Head of caudate nucleus (tissue), 42 donors: ENCODE results near the gene UCKL1.
"Not testable (repeated sequence)": the region's sequence is repeated elsewhere in the genome, so short reads cannot be mapped to it uniquely, and the experiment has no call there.

ENCODE experiments used
- DNase-seq, 42 donors: peaks; one replicate each; pipeline versions ENCODE4 v3.0.0 to v3.0.0-alpha.2; 2020 to 2021; ENCODE audit warnings: mixed read lengths in 7 of 42
- intact Hi-C: fragments of 100-400 bp; cut with DNase I; formaldehyde crosslinking; loops from one replicate; pipeline ENCODE4 v1.15.0; 2022

The UCKL1 gene

GRCh38 chr20:63955827-63956663, at the start of gene UCKL1:
UCKL1 (minus strand) TSS chr20:63956416; CDS start chr20:63956372, 44 bp downstream.
- intact Hi-C loops = loop anchor here (5.0 kb wide), 1 partner anchor 106 kb away; the partner anchor contains the start of gene TCEA2
- peak; percentile 80 to 96 (median 91) for DNase-seq

GRCh38 chr20:64005394-64005793, 49.2 kb upstream of the UCKL1 start:
- intact Hi-C loops = no loop called here
- no peak for DNase-seq

- intact Hi-C loops = no loop called here
- DNase-seq = no peak
Observed at GRCh38 chr20:64003960-64004725, 47.9 kb upstream of the UCKL1 start.

GRCh38 chr20:64001607-64002011, 45.4 kb upstream of the UCKL1 start:
- intact Hi-C loops = no loop called here
- peak in 17 of 42 donors; percentile 8 to 48 (median 18) for DNase-seq

- intact Hi-C loops = no loop called here
- DNase-seq = no peak
Observed at GRCh38 chr20:64000906-64001305, 44.7 kb upstream of the UCKL1 start.

- DNase-seq = no peak
- intact Hi-C loops = no loop called here
Observed at GRCh38 chr20:63982937-63983336, 26.7 kb upstream of the UCKL1 start.

GRCh38 chr20:63980806-63981728, 24.9 kb upstream of the UCKL1 start, which contains the start of gene PRPF6:
PRPF6 (plus strand) TSS chr20:63981132; CDS start chr20:63981246, 114 bp downstream.
- intact Hi-C loops = no loop called here
- DNase-seq = peak; percentile 91 to 98 (median 96)

GRCh38 chr20:63980317-63980805, 24.1 kb upstream of the UCKL1 start:
- intact Hi-C loops = no loop called here
- DNase-seq = peak in 23 of 42 donors; percentile 33 to 78 (median 60)

GRCh38 chr20:63979557-63980316, 23.5 kb upstream of the UCKL1 start, which contains the start of gene SAMD10:
SAMD10 (minus strand) TSS chr20:63979642; CDS start chr20:63979467, 175 bp downstream.
- peak; percentile 51 to 93 (median 79) for DNase-seq
- intact Hi-C loops = no loop called here

- intact Hi-C loops = no loop called here
- no peak for DNase-seq
Observed at GRCh38 chr20:63979229-63979556, 23.0 kb upstream of the UCKL1 start.

GRCh38 chr20:63978319-63979228, 22.4 kb upstream of the UCKL1 start:
- intact Hi-C loops = no loop called here
- DNase-seq = peak in 19 of 42 donors; percentile 13 to 67 (median 46)

GRCh38 chr20:63977739-63978276, 21.6 kb upstream of the UCKL1 start:
- peak in 6 of 42 donors; percentile 39 to 73 (median 57) for DNase-seq
- intact Hi-C loops = no loop called here

GRCh38 chr20:63976980-63977738, 20.9 kb upstream of the UCKL1 start:
- intact Hi-C loops = no loop called here

GRCh38 chr20:63976511-63976910, 20.3 kb upstream of the UCKL1 start:
- intact Hi-C loops, DNase-seq: not testable (repeated sequence)

More at GRCh38 chr20:63976980-63977738, 20.9 kb upstream of the UCKL1 start:
- peak in 1 of 42 donors; percentile 9 for DNase-seq

- DNase-seq = peak in 1 of 42 donors; percentile 17
- intact Hi-C loops = loop anchor here (2.0 to 5.0 kb wide), 2 partner anchors 188 to 432 kb away; no protein-coding TSS in a partner anchor
Observed at GRCh38 chr20:63974402-63975200, 18.4 kb upstream of the UCKL1 start.
